AG09319 (cell line): ENCODE results near the gene TGFB2.

Experiments
- DNase-seq: peaks from one replicate; pipeline ENCODE4 v3.0.0-alpha.2; 2010; ENCODE audit warnings: low read depth; ENCODE audit errors: extremely low read depth
- CTCF ChIP-seq: IDR thresholded peaks from 2 replicates; pipeline ENCODE4 v1.5.1; 2011; ENCODE audit warnings: low read depth, mild to moderate bottlenecking, inconsistent platforms, low read length, moderate library complexity

Gene TGFB2

GRCh38 chr1:218411101-218411500, 66.0 kb downstream of the TGFB2 start:
- TF ChIP-seq CTCF = no peak
- DNase-seq = no peak

- no peak for TF ChIP-seq CTCF
- peak; percentile 28 for DNase-seq
Observed at GRCh38 chr1:218412171-218412570, 67.0 kb downstream of the TGFB2 start.

- no peak for DNase-seq
- TF ChIP-seq CTCF = no peak
Observed at GRCh38 chr1:218413179-218413578, 68.0 kb downstream of the TGFB2 start.

- DNase-seq = no peak
- no peak for TF ChIP-seq CTCF
Observed at GRCh38 chr1:218414060-218414728, 69.1 kb downstream of the TGFB2 start.

GRCh38 chr1:218415726-218416125, 70.6 kb downstream of the TGFB2 start:
- TF ChIP-seq CTCF = no peak
- DNase-seq = no peak

GRCh38 chr1:218421531-218421930, 76.4 kb downstream of the TGFB2 start:
- DNase-seq = no peak
- no peak for TF ChIP-seq CTCF

GRCh38 chr1:218424502-218424901, 79.4 kb downstream of the TGFB2 start:
- DNase-seq = no peak
- no peak for TF ChIP-seq CTCF
